MM.1S (cell line): ENCODE results near the gene CTNNA2.

Source experiments
- DNase-seq: peaks from one replicate; pipeline ENCODE4 v3.0.0-alpha.2; 2015
- H2AFZ ChIP-seq: fragments of 300-600 bp; sonication (generic); 2 replicates; pipeline ENCODE4 v1.6.0; 2016; ENCODE audit warnings: antibody characterized with exemption, low read length
- H3F3A ChIP-seq: fragments of 300-600 bp; sonication (generic); 2 replicates; pipeline ENCODE4 v1.6.1; 2016; ENCODE audit warnings: mild to moderate bottlenecking, antibody characterized with exemption, low read length, moderate library complexity, mixed read lengths; ENCODE audit not compliant: insufficient read depth
- H3K27ac ChIP-seq: fragments of 300-600 bp; sonication (generic); 2 replicates; pipeline ENCODE4 v1.5.1; 2016; ENCODE audit warnings: mild to moderate bottlenecking, low read length
- H3K27me3 ChIP-seq: fragments of 300-600 bp; sonication (generic); replicated peaks from 2 replicates; pipeline ENCODE4 v1.6.0; 2016; ENCODE audit warnings: low read length; ENCODE audit not compliant: insufficient read depth
- H3K36me3 ChIP-seq: fragments of 300-600 bp; sonication (generic); replicated peaks from 2 replicates; pipeline ENCODE4 v1.6.1; 2016; ENCODE audit warnings: mild to moderate bottlenecking, low read length, mixed read lengths; ENCODE audit not compliant: insufficient read depth
- H3K4me1 ChIP-seq: fragments of 300-600 bp; sonication (generic); 2 replicates; pipeline ENCODE4 v1.6.1; 2016; ENCODE audit warnings: low read length, mixed read lengths
- H3K4me2 ChIP-seq: fragments of 300-600 bp; sonication (generic); 2 replicates; pipeline ENCODE4 v1.6.0; 2016; ENCODE audit warnings: low read depth, low read length
- H3K4me3 ChIP-seq: fragments of 300-600 bp; sonication (generic); 2 replicates; pipeline ENCODE4 v1.5.1; 2016; ENCODE audit warnings: low read length, mixed read lengths
- H3K79me2 ChIP-seq: fragments of 300-600 bp; sonication (generic); 2 replicates; pipeline ENCODE4 v1.6.1; 2016; ENCODE audit warnings: mixed run types, low read length, mixed read lengths
- H3K9ac ChIP-seq: fragments of 300-600 bp; sonication (generic); 2 replicates; pipeline ENCODE4 v1.6.1; 2016; ENCODE audit warnings: low read length, mixed read lengths
- H3K9me2 ChIP-seq: fragments of 300-600 bp; sonication (generic); replicated peaks from 2 replicates; pipeline ENCODE4 v1.6.1; 2016; ENCODE audit warnings: mild to moderate bottlenecking, low read length, mixed read lengths; ENCODE audit not compliant: insufficient read depth
- H3K9me3 ChIP-seq: fragments of 300-600 bp; sonication (generic); replicated peaks from 2 replicates; pipeline ENCODE4 v1.6.1; 2016; ENCODE audit warnings: mild to moderate bottlenecking, low read length, mixed read lengths; ENCODE audit not compliant: insufficient read depth
- H4K20me1 ChIP-seq: fragments of 300-600 bp; sonication (generic); 2 replicates; pipeline ENCODE4 v1.6.1; 2016; ENCODE audit warnings: mild to moderate bottlenecking, low read length, moderate library complexity, mixed read lengths; ENCODE audit not compliant: insufficient read depth
- CTCF ChIP-seq: fragments of 300-600 bp; sonication (generic); IDR thresholded peaks from 2 replicates; pipeline ENCODE4 v1.5.1; 2016; ENCODE audit warnings: antibody characterized with exemption, low read length, mixed read lengths
- EZH2 ChIP-seq: fragments of 300-600 bp; sonication (generic); optimal IDR thresholded peaks from 2 replicates; pipeline ENCODE3; 2017; ENCODE audit warnings: low read depth, mild to moderate bottlenecking, antibody characterized with exemption, low read length, mixed read lengths
- EZH2phosphoT487 ChIP-seq: fragments of 300-600 bp; sonication (generic); IDR thresholded peaks from 2 replicates; pipeline ENCODE4 v1.6.1; 2018; ENCODE audit warnings: antibody characterized with exemption, low read length

CTNNA2 gene

GRCh38 chr2:80054346-80054675 is 541.5 kb downstream of the CTNNA2 start:
- H3K9me2 ChIP-seq = no peaks in the 10 kb centered on the region
- no peak overlapping the region for H2AFZ ChIP-seq
- no peaks in the 10 kb centered on the region for H3K9me3 ChIP-seq
- no peaks in the 10 kb centered on the region for H3K4me1 ChIP-seq
- no peak for DNase-seq
- no peaks in the 10 kb centered on the region for H3F3A ChIP-seq
- H3K27me3 ChIP-seq = no peaks in the 10 kb centered on the region
- TF ChIP-seq EZH2 (no peak), EZH2phosphoT487 (no peak), CTCF (no peak)
- H3K4me2 ChIP-seq = no peak overlapping the region
- no peaks in the 10 kb centered on the region for H3K36me3 ChIP-seq
- H3K9ac ChIP-seq = no peak overlapping the region
- no peak overlapping the region for H3K27ac ChIP-seq
- no peak overlapping the region for H3K4me3 ChIP-seq
- no peaks in the 10 kb centered on the region for H4K20me1 ChIP-seq
- no peaks in the 10 kb centered on the region for H3K79me2 ChIP-seq

GRCh38 chr2:80057956-80058355 is 545.1 kb downstream of the CTNNA2 start:
- Histone ChIP-seq H4K20me1 (no peaks in the 10 kb centered on the region), H3K4me2 (no peak overlapping the region), H3K79me2 (no peaks in the 10 kb centered on the region), H3K4me3 (no peak overlapping the region), H3F3A (no peaks in the 10 kb centered on the region), H3K27me3 (no peaks in the 10 kb centered on the region), H2AFZ (no peak overlapping the region), H3K4me1 (no peaks in the 10 kb centered on the region), H3K36me3 (no peaks in the 10 kb centered on the region), H3K9me3 (no peaks in the 10 kb centered on the region), H3K27ac (no peak overlapping the region), H3K9ac (no peak overlapping the region), H3K9me2 (no peaks in the 10 kb centered on the region)
- TF ChIP-seq EZH2phosphoT487 = no peak
- no peak for TF ChIP-seq EZH2
- TF ChIP-seq CTCF = no peak
- no peak for DNase-seq

- no peak overlapping the region for H2AFZ ChIP-seq
- H4K20me1 ChIP-seq = no peaks in the 10 kb centered on the region
- H3K36me3 ChIP-seq = no peaks in the 10 kb centered on the region
- no peak for TF ChIP-seq EZH2phosphoT487
- TF ChIP-seq CTCF = no peak
- TF ChIP-seq EZH2 = no peak
- H3K9me3 ChIP-seq = no peaks in the 10 kb centered on the region
- H3K79me2 ChIP-seq = no peaks in the 10 kb centered on the region
- no peaks in the 10 kb centered on the region for H3K27me3 ChIP-seq
- no peaks in the 10 kb centered on the region for H3K4me1 ChIP-seq
- no peaks in the 10 kb centered on the region for H3K9me2 ChIP-seq
- no peak overlapping the region for H3K4me3 ChIP-seq
- H3F3A ChIP-seq = no peaks in the 10 kb centered on the region
- no peak for DNase-seq
- no peak overlapping the region for H3K9ac ChIP-seq
- no peak overlapping the region for H3K27ac ChIP-seq
- H3K4me2 ChIP-seq = no peak overlapping the region
Measured at GRCh38 chr2:80058562-80058961, 545.7 kb downstream of the CTNNA2 start.

GRCh38 chr2:80059447-80059846 is 546.6 kb downstream of the CTNNA2 start:
- Histone ChIP-seq H3K4me3 (no peak overlapping the region), H3K79me2 (no peaks in the 10 kb centered on the region), H3K27ac (no peak overlapping the region), H4K20me1 (no peaks in the 10 kb centered on the region), H3K9me3 (no peaks in the 10 kb centered on the region), H3K9ac (no peak overlapping the region), H3K27me3 (no peaks in the 10 kb centered on the region), H3K36me3 (no peaks in the 10 kb centered on the region), H2AFZ (no peak overlapping the region), H3F3A (no peaks in the 10 kb centered on the region), H3K4me2 (no peak overlapping the region), H3K4me1 (no peaks in the 10 kb centered on the region), H3K9me2 (no peaks in the 10 kb centered on the region)
- TF ChIP-seq EZH2phosphoT487 (no peak), CTCF (no peak), EZH2 (no peak)
- DNase-seq = no peak
